H1 (cell line): ENCODE results near the gene ACSF2. TPM values are rescaled to one million over a fixed set of nuclear protein-coding genes. Genes with fewer than 3 reads are reported as not detected.

Experiments
- CTCF ChIA-PET: fragments of 300-600 bp; sonication (Branson Sonifier 250); formaldehyde crosslinking; loops from one replicate; lab custom pipeline; 2021; ENCODE audit not compliant: partially characterized antibody; lab: Charles Lee
- POLR2A ChIA-PET: fragments of 300-600 bp; sonication (Branson Sonifier 250); formaldehyde crosslinking; loops from one replicate; lab custom pipeline; 2021; ENCODE audit warnings: inconsistent platforms; ENCODE audit not compliant: partially characterized antibody; lab: Charles Lee
- DNase-seq, 2 experiments: peaks; one replicate each; pipeline versions ENCODE4 v3.0.0 to v3.0.0-alpha.2; 2010 to 2022; ENCODE audit warnings: low spot score in 2 of 2, low read depth in 1 of 2, mixed read lengths in 1 of 2
- FAIRE-seq: peaks from 2 replicates; lab custom pipeline; 2011; peaks lifted over from hg19 to GRCh38; lab: Jason Lieb, UNC
- H2AFZ ChIP-seq: 2 replicates; pipeline ENCODE4 v1.8.1; 2012; ENCODE audit warnings: low read length, inconsistent platforms
- H2AK5ac ChIP-seq: 2 replicates; pipeline ENCODE4 v1.6.1; 2013; ENCODE audit warnings: low read depth, low read length
- H2BK120ac ChIP-seq: replicated peaks from 2 replicates; pipeline ENCODE3; 2013; ENCODE audit warnings: low read depth, low read length, inconsistent platforms
- H2BK12ac ChIP-seq: 2 replicates; pipeline ENCODE4 v1.6.1; 2013; ENCODE audit warnings: low read depth, low read length
- H2BK15ac ChIP-seq: 2 replicates; pipeline ENCODE4 v1.6.1; 2013; ENCODE audit warnings: low read length
- H2BK20ac ChIP-seq: 2 replicates; pipeline ENCODE4 v1.6.1; 2013; ENCODE audit warnings: low read length
- H2BK5ac ChIP-seq: 2 replicates; pipeline ENCODE4 v1.6.1; 2013; ENCODE audit warnings: low read depth, low read length
- H3K14ac ChIP-seq: 2 replicates; pipeline ENCODE4 v1.6.1; 2013; ENCODE audit warnings: inconsistent platforms; ENCODE audit not compliant: insufficient read length
- H3K18ac ChIP-seq: 2 replicates; pipeline ENCODE4 v1.6.1; 2013; ENCODE audit warnings: low read length; ENCODE audit errors: extremely low read depth
- H3K23ac ChIP-seq: 2 replicates; pipeline ENCODE4 v1.6.1; 2013; ENCODE audit warnings: inconsistent platforms; ENCODE audit not compliant: insufficient read length
- H3K23me2 ChIP-seq: 2 replicates; pipeline ENCODE4 v1.6.1; 2013; ENCODE audit warnings: low read depth, low read length
- H3K27ac ChIP-seq: 2 replicates; pipeline ENCODE4 v1.6.1; 2011; ENCODE audit warnings: low read depth, low read length, inconsistent platforms
- H3K27me3 ChIP-seq, 4 experiments: replicated peaks in 1 of 4; 1 replicate in 1 of 4; 2 replicates in 3 of 4; pipeline versions ENCODE4 v1.6.1 to v1.8.1; 2011 to 2013; ENCODE audit warnings: low read length in 3 of 4, mild to moderate bottlenecking in 3 of 4, inconsistent platforms in 2 of 4, mixed read lengths in 2 of 4, moderate library complexity in 1 of 4; ENCODE audit not compliant: control insufficient read depth in 3 of 4, insufficient read depth in 3 of 4; ENCODE audit errors: extremely low read depth in 1 of 4
- H3K36me3 ChIP-seq, 4 experiments: 2 replicates each; pipeline versions ENCODE4 v1.6.1 to v1.8.1; 2011 to 2013; ENCODE audit warnings: mild to moderate bottlenecking in 4 of 4, low read length in 3 of 4, moderate library complexity in 2 of 4, control low read depth in 1 of 4, inconsistent platforms in 1 of 4; ENCODE audit not compliant: insufficient read depth in 4 of 4, control insufficient read depth in 2 of 4
- H3K4ac ChIP-seq: replicated peaks from 2 replicates; pipeline ENCODE3; 2013; ENCODE audit warnings: low read length, low read depth, mixed read lengths, inconsistent platforms; ENCODE audit not compliant: insufficient read length
- H3K4me1 ChIP-seq, 4 experiments: replicated peaks in 1 of 4; 1 replicate in 1 of 4; 2 replicates in 3 of 4; pipeline versions ENCODE4 v1.6.1 to v1.8.1; 2011 to 2013; ENCODE audit warnings: low read length in 3 of 4, inconsistent platforms in 2 of 4, mixed read lengths in 1 of 4; ENCODE audit not compliant: insufficient read depth in 4 of 4, control insufficient read depth in 3 of 4
- H3K4me2 ChIP-seq, 2 experiments: 2 replicates each; pipeline versions ENCODE4 v1.6.1 to v1.8.1; 2011 to 2013; ENCODE audit warnings: low read depth in 2 of 2, low read length in 2 of 2, control low read depth in 1 of 2, inconsistent platforms in 1 of 2, mild to moderate bottlenecking in 1 of 2; ENCODE audit not compliant: insufficient read depth in 1 of 2
- H3K4me3 ChIP-seq, 4 experiments: fragments of 200-600, 300-600 bp in 1 of 4; sonication (generic), shearing (Covaris generic), sonication (Bioruptor Twin) in 1 of 4; 2 replicates each; pipeline versions ENCODE4 v1.5.1 to v1.8.1; 2011 to 2016; ENCODE audit warnings: low read length in 4 of 4, low read depth in 3 of 4, control low read depth in 2 of 4, inconsistent platforms in 2 of 4, mild to moderate bottlenecking in 2 of 4, mixed read lengths in 1 of 4, moderate library complexity in 1 of 4; ENCODE audit not compliant: insufficient read depth in 2 of 4; ENCODE audit errors: extremely low read depth in 1 of 4
- H3K56ac ChIP-seq: replicated peaks from 2 replicates; pipeline ENCODE3; 2013; ENCODE audit warnings: low read depth, mild to moderate bottlenecking, mixed read lengths, low read length, inconsistent platforms; ENCODE audit not compliant: insufficient read length
- H3K79me1 ChIP-seq: 2 replicates; pipeline ENCODE4 v1.6.1; 2013; ENCODE audit warnings: low read depth, low read length, control low read depth
- H3K79me2 ChIP-seq, 2 experiments: 2 replicates each; pipeline versions ENCODE4 v1.6.1 to v1.8.1; 2012 to 2013; ENCODE audit warnings: low read length in 2 of 2, mild to moderate bottlenecking in 2 of 2, inconsistent platforms in 1 of 2; ENCODE audit not compliant: insufficient read depth in 2 of 2, control insufficient read depth in 1 of 2
- H3K9ac ChIP-seq, 4 experiments: replicated peaks in 1 of 4; 1 replicate in 1 of 4; 2 replicates in 3 of 4; pipeline versions ENCODE4 v1.6.1 to v1.8.1; 2011 to 2013; ENCODE audit warnings: low read depth in 3 of 4, low read length in 3 of 4, control low read depth in 2 of 4, mild to moderate bottlenecking in 2 of 4, moderate library complexity in 2 of 4, inconsistent platforms in 1 of 4; ENCODE audit errors: extremely low read depth in 1 of 4
- H3K9me3 ChIP-seq, 2 experiments: 2 replicates each; pipeline versions ENCODE4 v1.6.1 to v1.8.1; 2012 to 2013; ENCODE audit warnings: mild to moderate bottlenecking in 2 of 2, moderate library complexity in 2 of 2, control low read depth in 1 of 2, inconsistent platforms in 1 of 2, low read depth in 1 of 2, low read length in 1 of 2, mixed read lengths in 1 of 2; ENCODE audit not compliant: insufficient read depth in 2 of 2
- H4K20me1 ChIP-seq, 2 experiments: replicated peaks in 1 of 2; 2 replicates each; pipeline versions ENCODE3 to v1.8.1; 2011 to 2013; ENCODE audit warnings: inconsistent platforms in 2 of 2, low read length in 2 of 2, mild to moderate bottlenecking in 1 of 2; ENCODE audit not compliant: insufficient read depth in 2 of 2, control insufficient read depth in 1 of 2
- H4K5ac ChIP-seq: 2 replicates; pipeline ENCODE4 v1.6.1; 2013; ENCODE audit warnings: low read length, low read depth, mixed read lengths, inconsistent platforms; ENCODE audit not compliant: insufficient read length
- H4K8ac ChIP-seq: 2 replicates; pipeline ENCODE4 v1.8.0; 2013; ENCODE audit warnings: mild to moderate bottlenecking, moderate library complexity, low read length, inconsistent platforms; ENCODE audit not compliant: insufficient read depth; ENCODE audit errors: extremely low read depth
- H4K91ac ChIP-seq: replicated peaks from 2 replicates; pipeline ENCODE3; 2013; ENCODE audit warnings: low read length, mixed read lengths, inconsistent platforms; ENCODE audit not compliant: insufficient read length
- CHD2 ChIP-seq: IDR thresholded peaks from 2 replicates; pipeline ENCODE4 v1.6.1; 2012; ENCODE audit warnings: low read length, improper control_type of control experiment
- CTBP2 ChIP-seq: IDR thresholded peaks from 2 replicates; pipeline ENCODE4 v1.7.0; 2011; ENCODE audit warnings: borderline replicate concordance, mild to moderate bottlenecking, moderate library complexity, mixed read lengths, low read length; ENCODE audit not compliant: insufficient read depth, insufficient read length
- FOSL1 ChIP-seq: IDR thresholded peaks from 2 replicates; pipeline ENCODE4 v1.6.1; 2011; ENCODE audit warnings: mild to moderate bottlenecking, low read depth, low read length, moderate library complexity; ENCODE audit not compliant: insufficient read depth
- TCF12 ChIP-seq: IDR thresholded peaks from 2 replicates; pipeline ENCODE4 v1.6.1; 2011; ENCODE audit warnings: low read depth, mild to moderate bottlenecking, low read length
- WGBS, 2 experiments: shearing (Covaris generic) in 1 of 2; methylation state at CpG; one replicate each; pipeline versions ENCODE4 v1.1.6 to v1.1.7; 2013 to 2015; ENCODE audit warnings: low lambda C conversion rate in 2 of 2, mixed read lengths in 2 of 2, inconsistent platforms in 1 of 2, low coverage in 1 of 2, missing lambda C conversion rate in 1 of 2; ENCODE audit not compliant: insufficient replicate concordance in 2 of 2, insufficient coverage in 1 of 2, insufficient read length in 1 of 2; ENCODE audit errors: extremely low coverage in 1 of 2, missing lambda C conversion rate in 1 of 2; 5-methylcytosine and 5-hydroxymethylcytosine counted together
- polyA plus RNA-seq, 7 experiments: library from polyadenylated mRNA; depleted of rRNA in 3 of 7; stranded (reverse) in 5 of 7; unstranded in 2 of 7; fragments of >200 nt in 5 of 7; fragments of 200-250 nt in 2 of 7; gene quantifications; 1 replicate in 5 of 7; 2 replicates in 1 of 7; 4 replicates in 1 of 7; pipeline versions ENCODE4 v1.2.1 to v1.2.3, GENCODE V29; 2011 to 2013; ENCODE audit warnings: missing spikeins in 2 of 7, mixed read lengths in 2 of 7
- total RNA-seq: library from RNA; stranded (reverse); fragmentation: NEBNext Ultra II Directional; extraction: Animal tissue kit (Norgen Biotek cat#: 25700); gene quantifications from 2 replicates; pipeline ENCODE4 v1.2.1, GENCODE V29; 2021
- TF ChIP-seq, protein P1 (sequence below): IDR thresholded peaks from 2 replicates; pipeline ENCODE4 v1.6.1; 2011; ENCODE audit warnings: low read depth, mild to moderate bottlenecking, low read length; ENCODE audit not compliant: insufficient read depth

ACSF2 gene
- total and polyA plus RNA-seq, 2 of the 8 experiments (the other 6 are each of a cell fraction or from before 2014, with no cell fraction given): 14.5 to 16.3 TPM

DNA sequence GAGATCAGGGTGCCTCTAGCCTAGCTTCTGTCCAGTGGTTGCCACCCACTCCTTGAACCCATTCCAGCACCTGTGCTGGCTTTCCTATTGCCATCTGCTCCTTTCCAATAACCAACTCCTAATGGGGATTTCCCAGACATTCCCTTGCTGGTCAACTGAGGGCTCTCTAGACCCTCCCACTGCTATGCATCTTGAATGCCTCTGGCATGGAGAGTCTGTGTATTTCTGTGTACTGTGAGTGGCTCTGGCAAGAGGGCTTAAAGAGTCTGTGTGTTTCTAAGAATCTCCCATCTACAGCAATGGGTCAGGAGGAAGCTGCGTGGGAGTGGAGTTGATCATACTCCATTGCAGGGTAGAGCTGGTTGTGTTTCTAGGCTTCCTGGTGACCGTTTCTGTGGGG is 95.5 kb downstream of the ACSF2 start:
- no peak overlapping the region for H3K4me3 ChIP-seq
- H2BK20ac ChIP-seq: no peak overlapping the region
- no peak overlapping the region for H2BK15ac ChIP-seq
- H3K18ac ChIP-seq: no peak overlapping the region
- no peak overlapping the region for H3K23ac ChIP-seq
- no peak overlapping the region for H2BK120ac ChIP-seq
- FAIRE-seq (no peak), DNase-seq (no peak)
- ChIA-PET CTCF (interaction anchor here (0.8 to 2.7 kb wide), 11 partner anchors 9 to 173 kb away, joined by 3 to 9 read pairs (median 4); no protein-coding TSS in a partner anchor), POLR2A (interaction anchor here (2.4 kb wide), 1 partner anchor 11 kb away, joined by 13 read pairs; the partner anchor contains the start of gene EPN3)
- H2AK5ac ChIP-seq: no peak overlapping the region
- H3K27ac ChIP-seq: no peak overlapping the region
- no peaks in the 10 kb centered on the region; the same call in 1 of the 2 replicates for H3K23me2 ChIP-seq
- H2AFZ ChIP-seq: no peak overlapping the region
- H3K14ac ChIP-seq: no peak overlapping the region
- no peaks in the 10 kb centered on the region; a peak in 1 of 7 replicates for H3K4me1 ChIP-seq
- H4K5ac ChIP-seq: no peak overlapping the region
- no peak overlapping the region for H2BK5ac ChIP-seq
- WGBS, 2 experiments: 100% methylated on average over 2 of the region's 2 CpGs; no CpG with 5 or more reads in 1 of the 2 experiments
- no peaks in the 10 kb centered on the region for H3K79me2 ChIP-seq
- no peaks in the 10 kb centered on the region for H3K36me3 ChIP-seq
- no peak overlapping the region for H3K4me2 ChIP-seq
- H2BK12ac ChIP-seq: no peak overlapping the region
- H3K56ac ChIP-seq: no peak overlapping the region
- no peak overlapping the region for H3K9ac ChIP-seq
- H3K27me3 ChIP-seq: no peaks in the 10 kb centered on the region; a peak in 1 of 7 replicates
- no peak overlapping the region for H3K4ac ChIP-seq
- no peaks in the 10 kb centered on the region for H4K20me1 ChIP-seq
- H4K91ac ChIP-seq: no peak overlapping the region
- no peaks in the 10 kb centered on the region for H3K9me3 ChIP-seq
- H3K79me1 ChIP-seq: no peaks in the 10 kb centered on the region
- no peak overlapping the region for H4K8ac ChIP-seq
- TF ChIP-seq CHD2: no peak
- TF ChIP-seq, protein P1, sequence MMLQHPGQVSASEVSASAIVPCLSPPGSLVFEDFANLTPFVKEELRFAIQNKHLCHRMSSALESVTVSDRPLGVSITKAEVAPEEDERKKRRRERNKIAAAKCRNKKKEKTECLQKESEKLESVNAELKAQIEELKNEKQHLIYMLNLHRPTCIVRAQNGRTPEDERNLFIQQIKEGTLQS: no peak
- no peak for TF ChIP-seq TCF12
- no peak for TF ChIP-seq CTBP2
- no peak for TF ChIP-seq FOSL1
